ENCODE results near the gene SSR3. TPM values are rescaled to one million over a fixed set of nuclear protein-coding genes. Genes with fewer than 3 reads are reported as not detected.
"Not testable (repeated sequence)": the region's sequence is repeated elsewhere in the genome, so short reads cannot be mapped to it uniquely, and the experiment has no call there.

Gene SSR3
- total RNA-seq, 1 experiment from 2014 or later = 287 TPM

DNA sequence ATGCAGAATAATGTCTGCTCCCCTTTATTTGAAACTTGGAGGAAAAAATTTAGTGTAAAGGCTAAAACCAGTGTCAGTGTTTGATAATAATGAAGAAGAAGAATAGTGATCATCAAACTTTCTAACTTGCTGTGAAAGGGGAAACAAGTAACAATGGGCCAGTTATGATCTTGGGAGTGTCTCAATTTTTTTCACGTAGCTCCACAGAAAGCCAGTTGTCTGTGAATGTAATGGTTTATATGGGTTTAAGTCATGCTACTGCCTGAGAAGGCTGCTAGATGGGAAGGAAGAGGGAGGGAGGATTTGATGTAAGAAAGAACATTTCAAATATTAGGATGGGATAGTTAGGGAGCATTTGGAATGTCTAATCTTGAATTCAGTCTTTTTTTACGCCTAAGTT, 21.1 kb upstream of the SSR3 start:
- no peak for DNase-seq (ENCODE audit: low read depth)

DNA sequence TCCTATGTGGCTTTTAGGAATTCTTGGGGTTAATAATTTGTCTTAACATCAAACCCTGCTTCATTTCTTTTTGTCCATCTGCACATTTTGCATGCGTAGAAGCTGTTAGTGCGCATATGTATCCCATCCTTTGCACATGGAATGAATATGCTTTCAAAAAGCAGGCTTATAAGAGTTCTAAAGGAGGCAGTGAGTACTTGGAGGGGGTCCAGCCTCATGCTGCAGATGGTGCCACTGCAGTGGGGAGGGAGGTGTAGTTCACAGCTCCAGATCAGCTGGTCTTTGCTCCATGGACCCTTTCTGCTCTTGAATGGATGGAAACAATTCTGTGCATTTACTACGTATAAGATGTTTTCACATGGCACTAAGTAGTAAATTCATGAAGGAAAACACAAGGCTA, 20.7 kb upstream of the SSR3 start:
- DNase-seq (ENCODE audit: low read depth) = no peak

DNA sequence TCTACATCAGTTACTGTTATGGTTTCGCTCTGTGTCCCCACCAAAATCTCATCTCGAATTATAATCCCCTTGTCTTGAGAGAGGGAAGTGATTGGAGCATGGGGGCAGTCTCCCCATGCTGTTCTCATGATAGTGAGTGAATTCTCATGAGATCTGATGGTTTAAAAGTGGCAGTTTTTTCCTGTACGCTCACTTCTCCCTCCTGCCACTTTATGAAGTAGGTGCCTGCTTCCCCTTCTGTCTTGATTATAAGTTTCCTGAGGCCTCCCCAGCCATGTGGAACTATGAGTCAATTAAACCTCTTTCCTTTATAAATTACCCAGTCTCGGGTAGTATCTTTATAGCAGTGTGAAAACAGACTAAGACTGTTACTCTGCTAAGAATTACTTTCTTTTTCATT, 15.0 kb upstream of the SSR3 start:
- not testable (repeated sequence) for DNase-seq (ENCODE audit: low read depth)

DNA sequence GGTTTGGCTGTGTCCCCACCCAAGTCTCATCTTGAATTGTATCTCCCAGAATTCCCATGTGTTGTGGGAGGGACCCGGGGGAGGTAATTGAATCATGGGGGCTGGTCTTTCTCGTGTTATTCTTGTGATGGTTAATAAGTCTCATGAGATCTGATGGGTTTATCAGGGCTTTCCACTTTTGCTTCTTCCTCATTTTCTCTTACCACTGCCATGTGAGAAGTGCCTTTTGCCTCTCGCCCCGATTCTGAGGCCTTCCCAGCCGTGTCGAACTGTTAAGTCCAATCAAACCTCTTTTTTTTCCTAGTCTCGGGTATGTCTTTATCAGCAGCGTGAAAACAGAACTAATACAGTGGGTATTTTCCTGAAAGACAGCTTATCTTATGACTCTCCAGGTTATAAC, 14.1 kb upstream of the SSR3 start:
- DNase-seq (ENCODE audit: low read depth) = not testable (repeated sequence)

DNA sequence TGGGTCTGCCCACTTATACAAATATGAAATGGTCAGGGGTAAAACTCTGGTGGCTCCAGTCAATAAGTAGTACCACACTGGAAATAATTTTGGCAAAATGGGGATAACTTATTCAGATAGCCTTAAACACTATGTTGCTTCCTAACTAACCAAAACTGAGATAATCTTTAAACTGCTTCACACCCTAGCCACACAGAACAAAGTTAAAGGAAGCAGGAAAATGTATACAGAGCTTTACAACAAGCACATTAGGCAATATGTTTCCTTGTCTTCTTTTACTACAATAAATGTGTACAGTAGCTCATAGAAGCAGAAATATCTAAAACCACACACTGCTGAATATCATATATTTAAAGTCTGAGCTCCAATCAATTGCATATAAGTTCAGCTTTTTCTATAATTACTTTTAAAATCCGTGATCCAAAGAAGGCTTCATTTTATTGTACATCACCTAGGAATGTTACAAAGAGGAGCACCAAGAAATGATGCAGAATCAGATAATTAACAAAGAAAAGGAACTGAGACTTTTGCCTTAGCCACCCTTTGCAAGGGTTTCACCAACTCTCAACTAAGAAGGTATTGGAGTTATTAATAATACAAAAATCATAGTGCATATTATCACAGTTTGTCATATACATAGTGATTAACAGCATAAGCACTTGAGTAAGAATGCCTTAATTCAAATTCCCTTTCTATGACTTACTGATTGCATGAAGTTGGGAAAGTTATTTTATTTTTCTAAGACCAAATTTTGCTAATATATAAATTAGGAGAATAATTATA, 9.2 kb upstream of the SSR3 start:
- DNase-seq (ENCODE audit: low read depth) = no peak

DNA sequence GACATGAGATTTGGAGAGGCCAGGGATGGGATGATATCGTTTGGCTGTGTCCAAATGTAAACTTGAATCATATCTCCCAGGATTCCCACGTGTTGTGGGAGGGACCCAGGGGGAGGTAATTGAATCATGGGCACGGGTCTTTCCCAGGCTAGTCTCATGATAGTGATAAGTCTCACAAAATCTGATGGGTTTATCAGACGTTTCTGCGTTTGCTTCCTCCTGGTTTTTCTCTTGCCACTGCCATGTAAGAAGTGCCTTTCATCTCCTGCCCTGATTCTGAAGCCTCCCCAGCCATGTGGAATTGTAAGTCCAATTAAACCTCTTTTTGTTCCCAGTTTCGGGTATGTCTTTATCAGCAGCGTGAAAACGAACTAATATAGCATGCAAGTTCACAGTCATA, 7.6 kb upstream of the SSR3 start:
- not testable (repeated sequence) for DNase-seq (ENCODE audit: low read depth)

DNA sequence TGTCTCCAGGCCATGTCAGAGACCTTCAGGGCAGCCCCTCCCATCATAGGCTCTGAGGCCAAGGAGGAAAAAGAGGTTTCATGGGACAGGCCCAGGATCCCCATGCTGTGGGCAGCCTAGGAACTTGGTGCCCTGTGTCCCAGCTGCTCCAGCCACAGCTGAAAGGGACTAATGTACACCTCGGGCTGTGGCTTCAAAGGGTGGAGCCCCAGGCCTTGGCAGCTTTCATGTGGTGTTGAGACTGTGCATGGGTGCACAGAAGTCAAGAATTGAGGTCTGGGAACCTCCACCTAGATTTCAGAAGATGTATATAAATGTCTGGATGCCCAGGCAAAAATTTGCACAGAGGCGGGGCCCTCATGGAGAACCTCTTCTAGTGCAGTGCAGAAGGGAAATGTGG, 6.6 kb upstream of the SSR3 start:
- DNase-seq (ENCODE audit: low read depth) = no peak

DNA sequence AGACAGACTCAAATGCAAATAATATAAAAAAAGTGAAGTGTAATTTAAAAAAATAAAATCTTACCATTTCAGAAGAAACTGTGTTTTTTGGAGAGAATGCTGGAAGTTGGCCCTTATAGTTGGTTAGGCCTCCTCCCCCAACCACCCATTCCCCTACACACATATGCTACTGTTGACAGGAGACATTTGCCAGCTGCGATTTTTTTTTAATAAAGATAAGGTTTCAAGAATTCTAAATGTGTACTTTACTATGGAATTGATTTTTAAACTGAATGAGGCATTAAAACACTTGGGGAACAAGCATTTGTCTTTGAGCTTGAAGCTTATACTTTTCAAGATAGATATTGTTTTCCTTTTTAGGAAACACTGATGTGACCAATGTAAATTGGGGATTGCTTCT, 4.4 kb upstream of the SSR3 start:
- no peak for DNase-seq (ENCODE audit: low read depth)

DNA sequence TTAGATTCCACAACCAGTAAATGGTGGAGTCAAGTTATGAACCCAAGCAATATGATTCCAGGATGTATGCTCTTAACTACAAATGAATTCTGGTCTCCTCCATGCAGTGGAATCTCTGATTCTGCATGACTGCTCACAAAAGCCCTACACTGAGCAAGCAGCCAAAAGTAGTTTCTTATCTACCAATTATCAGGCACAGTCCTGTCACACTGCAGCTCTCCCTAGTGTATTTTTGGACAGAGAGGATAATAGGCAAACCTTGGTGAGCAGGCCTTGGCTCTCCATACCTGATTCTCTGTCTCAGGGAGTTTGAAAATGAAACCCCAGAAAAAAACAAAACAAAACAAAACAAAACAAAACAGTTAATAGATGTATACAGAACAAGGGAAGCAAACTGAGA, 3.5 kb upstream of the SSR3 start:
- DNase-seq (ENCODE audit: low read depth) = no peak

DNA sequence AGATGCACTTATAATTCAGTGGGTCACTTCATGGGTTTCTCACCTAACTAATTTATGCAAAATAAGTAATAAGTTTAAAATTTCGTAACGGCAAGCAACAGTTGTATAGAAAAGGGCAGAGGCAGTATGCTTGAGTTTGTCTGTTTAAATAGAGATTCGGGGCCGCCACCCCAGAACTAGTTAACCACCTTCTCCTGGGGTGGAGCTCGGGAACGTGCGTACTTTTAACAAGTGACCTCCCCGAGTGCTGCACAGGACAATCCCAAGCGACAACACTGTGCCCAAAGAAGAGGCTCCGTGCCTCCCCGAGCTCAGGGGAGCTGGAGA, 439 bp downstream of the SSR3 start:
- no peak for DNase-seq (ENCODE audit: low read depth)

DNA sequence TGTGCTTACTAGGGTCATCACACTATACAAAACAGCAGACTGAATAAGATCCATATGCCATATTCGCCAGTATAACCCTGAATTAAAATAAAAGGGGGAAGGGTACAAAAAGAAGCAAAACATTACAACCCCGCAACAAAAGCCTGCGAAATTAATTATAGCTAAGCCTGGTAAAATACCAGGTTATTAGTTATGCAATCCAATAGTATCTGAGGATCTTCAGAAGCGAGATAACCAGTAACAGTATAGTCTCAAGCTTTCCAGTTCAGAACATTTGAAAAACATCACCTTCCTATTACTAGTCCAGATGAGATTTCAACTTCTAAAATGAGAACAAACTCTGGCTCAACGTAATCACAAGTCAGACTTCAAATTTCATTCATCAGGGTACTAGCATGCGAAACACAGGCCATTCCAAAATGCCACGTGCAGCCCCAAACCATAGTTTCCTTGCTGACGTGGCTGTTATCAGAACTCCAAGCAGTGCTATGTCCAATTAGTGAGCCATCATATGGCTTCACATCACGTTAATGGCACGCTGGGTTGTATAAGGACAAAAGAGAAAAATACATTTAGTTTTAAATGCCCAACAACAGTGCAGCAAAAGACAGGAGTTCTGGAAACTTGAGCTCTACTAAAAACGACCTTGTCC, 1.1 kb downstream of the SSR3 start:
- DNase-seq (ENCODE audit: low read depth) = peak; percentile 65

DNA sequence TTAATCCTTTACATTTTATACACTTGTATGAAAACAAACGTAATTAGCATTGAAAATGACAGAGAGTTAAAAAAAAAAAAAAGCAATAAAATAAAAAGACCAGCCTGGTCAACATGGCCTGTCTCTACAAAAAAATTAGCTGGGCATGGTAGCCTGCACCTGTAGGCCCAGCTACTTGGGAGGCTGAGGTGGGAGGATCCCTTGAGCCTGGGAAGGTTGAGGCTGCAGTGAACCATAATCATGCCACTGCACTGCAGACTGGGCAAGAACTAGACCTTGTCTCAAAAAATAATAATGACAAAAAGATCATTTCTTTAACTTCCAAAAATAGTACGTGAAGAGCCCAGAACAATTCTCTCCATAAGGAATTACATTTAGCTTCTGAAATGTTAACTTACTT, 1.9 kb downstream of the SSR3 start:
- no peak for DNase-seq (ENCODE audit: low read depth)

DNA sequence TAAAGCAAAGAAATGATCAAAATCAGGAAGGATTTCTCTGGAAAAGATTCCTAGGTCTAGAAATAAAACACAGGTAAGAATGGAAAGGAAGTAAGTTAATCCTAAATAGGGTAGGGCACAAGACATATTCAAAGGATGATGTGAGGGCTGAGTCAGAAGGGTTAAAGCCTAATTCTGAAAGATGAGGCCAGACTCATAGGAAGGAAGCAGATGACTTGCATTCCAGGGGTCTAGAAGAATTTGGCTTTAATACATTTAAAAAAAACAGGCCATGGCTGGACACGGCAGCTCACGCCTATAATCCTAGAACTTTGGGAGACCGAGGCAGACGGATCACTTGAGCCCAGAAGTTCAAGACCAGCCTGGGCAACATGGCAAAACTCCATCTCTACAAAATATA, 3.2 kb downstream of the SSR3 start:
- peak; percentile 84 for DNase-seq (ENCODE audit: low read depth)

DNA sequence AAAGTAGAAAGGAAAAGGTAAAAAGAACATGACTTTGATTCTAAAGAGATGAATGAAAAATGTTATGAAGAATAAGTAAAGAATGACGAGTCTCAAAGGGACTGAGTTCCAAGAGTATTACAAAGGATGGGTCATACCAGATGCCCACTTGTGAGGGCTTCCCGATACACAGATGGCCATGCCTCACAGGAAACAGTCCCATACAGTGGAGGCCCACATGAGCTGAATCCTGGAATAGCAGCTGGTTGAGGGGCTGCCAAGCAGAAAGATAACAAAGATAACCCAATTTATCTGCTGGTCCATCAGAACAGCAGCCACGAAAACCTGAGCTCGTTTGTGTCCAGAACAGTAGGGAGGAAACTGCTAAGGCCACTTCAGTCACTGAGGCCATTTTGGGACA, 3.7 kb downstream of the SSR3 start:
- DNase-seq (ENCODE audit: low read depth) = peak; percentile 87

DNA sequence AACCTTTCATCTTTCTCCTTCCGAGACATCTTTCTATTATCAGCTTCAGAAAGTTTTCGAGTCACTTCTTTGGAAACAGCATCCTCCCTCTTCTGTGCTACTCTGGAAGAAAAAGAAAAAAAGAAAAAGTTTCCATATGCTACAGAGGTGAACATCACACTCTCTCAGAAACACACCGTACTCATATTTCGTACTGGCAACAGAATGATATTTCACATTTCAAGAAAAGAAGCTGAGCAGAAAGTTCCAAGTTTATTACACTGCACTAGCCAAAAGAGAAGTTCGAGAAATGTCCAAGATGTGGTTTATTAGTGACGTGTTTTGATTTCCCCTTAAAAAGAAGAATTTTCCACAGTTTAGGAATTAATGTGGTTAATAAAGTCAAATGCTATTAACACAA, 6.0 kb downstream of the SSR3 start:
- no peak for DNase-seq (ENCODE audit: low read depth)

DNA sequence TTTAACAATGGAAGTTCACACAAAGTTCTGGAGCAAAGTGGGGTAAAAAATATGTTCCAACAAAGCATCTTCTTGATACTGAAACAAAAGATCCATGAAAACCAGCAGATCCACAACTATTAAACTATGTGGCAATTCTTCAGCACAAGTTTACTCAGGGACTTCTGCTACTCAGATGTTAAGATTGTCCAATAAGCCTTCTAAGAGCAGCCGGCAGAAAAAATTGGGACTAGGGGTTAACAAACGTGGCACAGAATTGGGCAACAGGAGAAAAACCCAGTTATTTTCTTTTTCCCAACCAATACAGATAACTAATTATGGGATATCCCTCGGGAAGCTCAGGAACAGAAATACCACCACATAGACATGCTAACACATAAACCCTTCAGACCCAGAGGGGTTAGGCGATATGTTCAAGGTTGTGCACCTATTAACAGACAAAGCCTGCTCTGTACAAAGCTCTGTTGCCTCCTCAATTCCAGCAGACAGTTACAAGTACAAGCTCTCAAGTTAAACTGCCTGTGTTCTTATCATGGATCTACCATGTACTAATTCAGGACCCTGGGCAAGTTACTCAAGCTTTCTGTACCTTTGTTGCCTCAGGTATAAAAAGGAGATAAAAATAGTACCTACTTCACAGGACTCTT, 6.8 kb downstream of the SSR3 start:
- no peak for DNase-seq (ENCODE audit: low read depth)

DNA sequence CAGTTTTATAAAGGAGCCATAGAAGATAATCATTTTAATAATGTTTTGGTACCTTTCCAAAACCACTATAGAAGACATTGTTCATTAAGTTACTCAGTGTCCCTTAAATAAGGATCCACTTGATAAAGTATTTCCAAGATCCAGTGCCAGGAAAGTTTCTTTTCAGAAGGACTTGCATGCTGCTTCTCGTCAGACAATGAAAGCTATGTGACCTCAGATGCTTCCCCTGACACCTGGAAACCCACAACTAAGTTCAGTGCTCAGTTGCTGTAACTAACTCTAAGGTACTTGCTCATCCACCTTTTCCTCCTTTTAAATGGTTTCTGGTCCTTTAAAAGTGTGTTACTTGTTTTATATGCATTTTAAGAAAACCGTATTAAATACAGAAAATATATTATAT, 7.3 kb downstream of the SSR3 start:
- no peak for DNase-seq (ENCODE audit: low read depth)

DNA sequence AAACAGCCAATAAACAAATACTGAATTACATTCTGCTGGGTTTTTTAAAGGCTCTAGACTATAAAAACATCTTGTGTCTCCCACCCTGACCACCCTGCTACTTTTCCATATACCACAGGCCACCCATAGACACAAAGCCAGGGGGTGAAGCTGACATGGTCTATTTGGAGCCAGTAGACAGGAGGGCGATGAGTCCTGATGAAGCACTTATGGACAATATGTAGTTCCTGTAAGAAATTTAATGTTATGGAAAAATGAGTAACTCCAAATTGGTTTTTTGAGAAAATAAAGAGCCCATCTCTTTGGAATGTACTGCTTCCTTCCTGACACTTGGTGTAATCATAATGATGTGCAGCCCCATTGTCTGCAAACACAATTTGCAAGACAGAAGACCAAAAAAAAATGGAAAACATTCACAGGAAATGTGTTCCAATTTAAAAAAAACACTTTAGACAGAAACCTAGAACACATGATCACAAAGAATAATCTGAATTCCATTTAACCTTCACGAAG, 11.8 kb downstream of the SSR3 start:
- DNase-seq (ENCODE audit: low read depth) = no peak

DNA sequence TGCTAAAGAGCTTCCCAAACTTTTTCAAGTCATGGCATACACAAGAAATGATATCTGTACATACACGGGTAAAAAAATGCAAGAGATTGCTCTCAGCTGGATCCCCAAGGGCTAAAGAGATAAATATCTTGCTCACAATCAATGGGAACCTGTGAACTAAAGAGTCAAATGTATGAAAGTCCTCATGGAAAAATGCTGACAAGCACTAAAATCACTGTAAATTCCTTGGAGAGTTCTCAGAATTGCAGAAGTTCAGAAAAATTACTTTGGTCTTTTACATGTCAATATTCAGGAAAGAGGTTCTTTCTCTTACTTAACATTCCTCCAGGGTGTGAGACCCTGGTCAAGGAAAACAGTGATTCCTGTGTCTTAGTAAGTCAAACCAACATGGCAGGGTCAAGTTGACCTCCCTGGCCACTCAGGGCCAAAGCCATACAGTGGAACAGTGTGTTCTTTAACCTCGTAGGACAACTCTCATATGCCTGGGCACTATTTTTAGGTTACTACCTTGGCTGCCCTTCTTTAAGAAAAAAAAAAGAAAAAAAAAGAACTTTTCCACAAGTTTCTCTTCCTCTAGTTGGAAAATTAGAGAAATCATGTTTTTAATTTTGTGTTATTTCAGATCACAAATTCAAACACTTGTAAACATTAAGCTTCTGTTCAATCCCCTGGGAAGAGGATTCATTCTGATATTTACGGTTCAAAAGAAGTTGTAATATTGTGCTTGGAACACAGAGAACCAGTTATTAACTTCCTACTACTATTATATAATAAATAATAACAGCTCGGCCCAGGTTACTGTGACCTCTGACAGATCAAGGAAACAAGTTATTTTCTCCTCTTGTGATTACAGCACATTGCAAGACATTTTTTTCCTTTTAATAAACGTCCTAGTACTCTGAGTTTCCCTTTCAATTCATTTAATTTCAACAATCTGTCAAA, 12.5 kb downstream of the SSR3 start:
- DNase-seq (ENCODE audit: low read depth) = no peak

DNA sequence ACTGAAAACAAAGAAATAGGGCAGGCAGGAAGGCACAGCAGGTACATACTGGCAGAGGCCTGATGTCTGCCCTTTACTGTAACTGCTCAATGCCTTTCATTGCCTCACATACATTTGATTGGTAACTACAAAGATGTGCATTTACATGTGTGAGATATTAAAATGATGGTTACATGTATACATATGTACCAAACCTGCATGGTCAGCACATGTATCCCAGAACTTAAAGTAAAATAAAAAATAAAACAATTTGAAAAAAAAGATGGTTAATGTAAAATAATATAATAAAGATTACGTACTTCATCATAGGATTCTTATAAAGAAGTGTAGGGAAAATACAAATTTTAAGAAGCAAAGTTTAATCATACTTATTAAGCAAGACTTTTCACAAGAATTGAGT, 15.1 kb downstream of the SSR3 start:
- DNase-seq (ENCODE audit: low read depth) = no peak

DNA sequence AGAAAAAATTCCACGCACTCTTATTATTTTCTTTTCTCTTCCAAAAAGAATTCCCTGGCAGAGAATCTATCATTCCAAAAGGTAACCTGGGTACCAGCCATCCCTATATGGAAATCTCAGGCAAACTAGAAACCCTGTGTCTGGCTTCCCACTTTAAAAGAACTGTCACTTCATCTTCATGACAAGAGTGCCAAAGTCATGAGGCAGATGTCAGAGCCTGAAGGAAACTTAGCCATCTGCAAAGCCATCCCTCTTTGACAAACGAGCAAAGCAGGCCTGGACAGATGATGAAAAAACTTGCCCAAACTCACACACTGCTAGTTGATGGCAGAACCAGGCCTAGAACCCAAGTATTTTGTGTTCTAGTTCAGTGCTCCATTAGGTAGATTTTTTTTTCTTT, 15.9 kb downstream of the SSR3 start:
- no peak for DNase-seq (ENCODE audit: low read depth)

Measured in RPMI7951 (cell line).